Peyer's patch (tissue), 4 donors: ENCODE measurements around the gene PIANP. TPM values are rescaled to one million over a fixed set of nuclear protein-coding genes. Genes with fewer than 3 reads are reported as not detected.

Experiments
- DNase-seq, 3 donors: peaks; one replicate each; pipeline ENCODE4 v3.0.0-alpha.2; 2017 to 2019
- H3K27ac ChIP-seq, 4 donors: fragments of 200-600 bp; sonication (generic); one replicate each; pipeline ENCODE4 v1.5.1; 2016 to 2019
- H3K27me3 ChIP-seq, 2 donors: fragments of 200-600 bp; sonication (generic); one replicate each; pipeline ENCODE4 v1.5.1; 2019
- H3K36me3 ChIP-seq, 3 donors: fragments of 200-600 bp; sonication (generic); one replicate each; pipeline ENCODE4 v1.5.1; 2016 to 2019
- H3K4me1 ChIP-seq, 4 donors: fragments of 200-600 bp; sonication (generic); one replicate each; pipeline ENCODE4 v1.5.1; 2016 to 2019
- H3K4me3 ChIP-seq, 4 donors: fragments of 200-600 bp; sonication (generic); 1 replicate in 3 of 4; 2 replicates in 1 of 4; pipeline ENCODE4 v1.5.1; 2016 to 2019; ENCODE audit warnings: mild to moderate bottlenecking in 1 of 4
- H3K9me3 ChIP-seq, 4 donors: fragments of 200-600 bp; sonication (generic); one replicate each; pipeline ENCODE4 v1.5.1; 2016 to 2019; ENCODE audit warnings: mild to moderate bottlenecking in 1 of 4
- CTCF ChIP-seq, 6 experiments: fragments of 450-650 bp in 4 of 6; fragments of 200-600 bp in 2 of 6; sonication (generic) in 1 of 6; IDR thresholded peaks; one replicate each; pipeline ENCODE4 v1.5.1; 2017 to 2019; ENCODE audit warnings: antibody characterized with exemption in 6 of 6, mild to moderate bottlenecking in 3 of 6, moderate library complexity in 1 of 6
- POLR2A ChIP-seq, 2 donors: fragments of 450-650 bp; IDR thresholded peaks; one replicate each; pipeline ENCODE4 v1.5.1; 2017; ENCODE audit warnings: antibody characterized with exemption in 2 of 2, mild to moderate bottlenecking in 2 of 2, moderate library complexity in 2 of 2
- total RNA-seq, 4 donors: library from RNA; depleted of rRNA; stranded (reverse); fragments of >200 nt; gene quantifications; one replicate each; pipeline ENCODE4 v1.1.0, GENCODE V29; 2016

PIANP gene
- total RNA-seq, 4 donors from 2014 or later: not detected

GRCh38 chr12:6699259-6699988 lies 1.2 kb downstream of the PIANP start:
- DNase-seq: no peak
- H3K9me3 ChIP-seq: no peaks in the 10 kb centered on the region
- H3K27me3 ChIP-seq: peaks cover 0 to 24% of the 10 kb centered on the region in 2 donors
- H3K27ac ChIP-seq: peak overlapping the region in 2 of 4 donors; percentile 2 to 50
- no peaks in the 10 kb centered on the region for H3K36me3 ChIP-seq
- peak overlapping the region; percentile 40 to 56 (median 50) for H3K4me3 ChIP-seq
- TF ChIP-seq POLR2A (IDR thresholded peaks at IDR 0.05) (no peak), CTCF (IDR thresholded peaks at IDR 0.05) (no peak)
- peaks cover 0 to 20% (median 17%) of the 10 kb centered on the region in 4 donors for H3K4me1 ChIP-seq

- TF ChIP-seq CTCF (IDR thresholded peaks at IDR 0.05) (no peak), POLR2A (IDR thresholded peaks at IDR 0.05) (no peak)
- H3K27me3 ChIP-seq: peaks cover 0 to 24% of the 10 kb centered on the region in 2 donors
Observed at GRCh38 chr12:6698352-6699046, 2.1 kb downstream of the PIANP start.

GRCh38 chr12:6697584-6698351 lies 2.8 kb downstream of the PIANP start:
- peak in 1 of 3 donors; percentile 61 for DNase-seq
- TF ChIP-seq POLR2A (IDR thresholded peaks at IDR 0.05) (no peak), CTCF (IDR thresholded peaks at IDR 0.05) (peak in 5 of 6 experiments; percentile 11 to 58 (median 51))
- Histone ChIP-seq H3K27ac (no peak overlapping the region), H3K4me3 (no peak overlapping the region), H3K4me1 (peaks cover 0 to 20% (median 17%) of the 10 kb centered on the region in 4 donors), H3K36me3 (no peaks in the 10 kb centered on the region), H3K9me3 (no peaks in the 10 kb centered on the region), H3K27me3 (peaks cover 0 to 24% of the 10 kb centered on the region in 2 donors)

More at GRCh38 chr12:6698352-6699046, 2.1 kb downstream of the PIANP start:
- Histone ChIP-seq H3K4me3 (no peak overlapping the region), H3K9me3 (no peaks in the 10 kb centered on the region), H3K4me1 (peaks cover 0 to 20% (median 17%) of the 10 kb centered on the region in 4 donors), H3K27ac (no peak overlapping the region), H3K36me3 (no peaks in the 10 kb centered on the region)
- DNase-seq: no peak

GRCh38 chr12:6696690-6697583 lies 3.7 kb downstream of the PIANP start:
- Histone ChIP-seq H3K27me3 (peaks cover 0 to 24% of the 10 kb centered on the region in 2 donors), H3K36me3 (no peaks in the 10 kb centered on the region), H3K4me1 (peaks cover 0 to 20% (median 17%) of the 10 kb centered on the region in 4 donors), H3K27ac (no peak overlapping the region), H3K9me3 (no peaks in the 10 kb centered on the region), H3K4me3 (no peak overlapping the region)
- no peak for TF ChIP-seq CTCF (IDR thresholded peaks at IDR 0.05)
- no peak for TF ChIP-seq POLR2A (IDR thresholded peaks at IDR 0.05)
- DNase-seq: peak in 1 of 3 donors; percentile 58
